ENCODE results near the gene SLC16A6. TPM values are rescaled to one million over a fixed set of nuclear protein-coding genes. Genes with fewer than 3 reads are reported as not detected.
"Not testable (repeated sequence)": the region's sequence is repeated elsewhere in the genome, so short reads cannot be mapped to it uniquely, and the experiment has no call there.

Gene SLC16A6
- total and polyA plus RNA-seq, 12 donors = 0.47 to 83.0 (median 2.5) TPM

- DNase-seq = no peak
- Histone ChIP-seq H3K4me3 (no peak overlapping the region), H3K9me3 (replicated peaks in 1 of 3) (no peaks in the 10 kb centered on the region), H3K36me3 (replicated peaks in 1 of 2) (no peaks in the 10 kb centered on the region), H3K27ac (no peak overlapping the region), H3K4me1 (replicated peaks in 1 of 2) (peaks cover 0 to 5% of the 10 kb centered on the region in 2 donors), H3K27me3 (no peaks in the 10 kb centered on the region)
- TF ChIP-seq CTCF (IDR thresholded peaks at IDR 0.05) (no peak), POLR2A (IDR thresholded peaks at IDR 0.05) (no peak)
- intact Hi-C loops (cut with DNase I) = no loop called here
- WGBS, 4 donors = 86 to 100% (median 90%) methylated on average over 5 to 8 of the region's 8 CpGs
These were observed 61.3 kb downstream of the SLC16A6 start for GRCh38 chr17:68229619-68230018.

GRCh38 chr17:68228817-68229570, 61.9 kb downstream of the SLC16A6 start:
- DNase-seq = no peak
- intact Hi-C loops (cut with DNase I) = no loop called here
- 81 to 83% (median 82%) methylated on average over 12 to 17 of the region's 17 CpGs for WGBS, 4 donors
- H3K36me3 ChIP-seq (replicated peaks in 1 of 2) = no peaks in the 10 kb centered on the region
- H3K4me1 ChIP-seq (replicated peaks in 1 of 2) = no peaks in the 10 kb centered on the region
- H3K4me3 ChIP-seq = no peak overlapping the region
- TF ChIP-seq POLR2A (IDR thresholded peaks at IDR 0.05) (no peak), CTCF (IDR thresholded peaks at IDR 0.05) (no peak)
- no peaks in the 10 kb centered on the region for H3K27me3 ChIP-seq
- no peak overlapping the region for H3K27ac ChIP-seq
- no peaks in the 10 kb centered on the region for H3K9me3 ChIP-seq (replicated peaks in 1 of 3)

- H3K36me3 ChIP-seq (replicated peaks in 1 of 2); DNase-seq; H3K9me3 ChIP-seq (replicated peaks in 1 of 3); H3K4me3 ChIP-seq; intact Hi-C loops (cut with DNase I); H3K27ac ChIP-seq; H3K27me3 ChIP-seq; H3K4me1 ChIP-seq (replicated peaks in 1 of 2): not testable (repeated sequence)
- WGBS, 4 donors = 87 to 91% (median 89%) methylated on average over 7 to 9 of the region's 9 CpGs
These were observed 62.8 kb downstream of the SLC16A6 start for GRCh38 chr17:68228039-68228680.

- H3K4me3 ChIP-seq, DNase-seq: not testable (repeated sequence)
- WGBS, 4 donors = 76 to 88% (median 82%) methylated on average over 4 of the region's 4 CpGs
These were observed 65.9 kb downstream of the SLC16A6 start for GRCh38 chr17:68225055-68225454.

GRCh38 chr17:68222606-68223005, 68.3 kb downstream of the SLC16A6 start:
- TF ChIP-seq CTCF (IDR thresholded peaks at IDR 0.05) = no peak
- TF ChIP-seq POLR2A (IDR thresholded peaks at IDR 0.05) = no peak
- intact Hi-C loops (cut with DNase I) = no loop called here
- Histone ChIP-seq H3K4me1 (replicated peaks in 1 of 2) (no peaks in the 10 kb centered on the region), H3K27me3 (no peaks in the 10 kb centered on the region), H3K27ac (no peak overlapping the region), H3K36me3 (replicated peaks in 1 of 2) (no peaks in the 10 kb centered on the region), H3K4me3 (no peak overlapping the region), H3K9me3 (replicated peaks in 1 of 3) (no peaks in the 10 kb centered on the region)
- no peak for DNase-seq
- 88 to 96% (median 95%) methylated on average over 8 of the region's 8 CpGs for WGBS, 4 donors

More at GRCh38 chr17:68225055-68225454, 65.9 kb downstream of the SLC16A6 start:
- H3K4me1 ChIP-seq (replicated peaks in 1 of 2); H3K27ac ChIP-seq; intact Hi-C loops (cut with DNase I); H3K36me3 ChIP-seq (replicated peaks in 1 of 2); H3K9me3 ChIP-seq (replicated peaks in 1 of 3); H3K27me3 ChIP-seq: not testable (repeated sequence)

Data from adrenal gland (tissue), 12 donors.